GM12878 (cell line): Measurements from ENCODE around the gene IGIP. TPM values are rescaled to one million over a fixed set of nuclear protein-coding genes. Genes with fewer than 3 reads are reported as not detected.

ENCODE experiments used
- ATAC-seq: fragments of 200-7000 bp; cut with Tn5 transposase; 3 replicates; pipeline ENCODE4 v1.9.1; 2020; ENCODE audit warnings: mild to moderate bottlenecking, moderate library complexity
- BruUV-seq: library from RNA; stranded (reverse); fragments of 400-500 nt; replicated peaks from 2 replicates; lab custom pipeline; 2021; lab: Mats Ljungman, UMichigan
- CTCF ChIA-PET: fragments of 300-600 bp; sonication (Branson Sonifier 250); formaldehyde crosslinking; extraction: SDS; loops from one replicate; lab custom pipeline; 2021; ENCODE audit warnings: inconsistent platforms; lab: Yijun Ruan, JAX
- POLR2A ChIA-PET: fragments of 350-600 bp; formaldehyde crosslinking; extraction: SDS; loops from one replicate; lab custom pipeline; 2021; ENCODE audit warnings: inconsistent platforms; lab: Charles Lee
- RAD21 ChIA-PET: fragments of 300-600 bp; sonication (Branson Sonifier 250); formaldehyde crosslinking; loops from one replicate; lab custom pipeline; 2023; ENCODE audit warnings: antibody characterized with exemption; ENCODE audit not compliant: unreplicated experiment; lab: Charles Lee
- SMC1A ChIA-PET: fragments of 300-600 bp; sonication (Branson Sonifier 250); formaldehyde crosslinking; loops from one replicate; lab custom pipeline; 2023; ENCODE audit not compliant: unreplicated experiment, uncharacterized antibody; lab: Charles Lee
- DNase-seq: peaks from one replicate; pipeline ENCODE4 v3.0.0-alpha.2; 2011; ENCODE audit warnings: low read depth, low spot score
- FAIRE-seq: peaks from 3 replicates; lab custom pipeline; 2011; peaks lifted over from hg19 to GRCh38; lab: Jason Lieb, UNC
- H2AFZ ChIP-seq: 2 replicates; pipeline ENCODE4 v1.6.0; 2011; ENCODE audit warnings: low read depth, low read length, control low read depth; ENCODE audit not compliant: control insufficient read depth
- H3K27ac ChIP-seq: 2 replicates; pipeline ENCODE4 v1.5.1; 2011; ENCODE audit warnings: control low read depth; ENCODE audit not compliant: control insufficient read depth, insufficient read depth
- H3K27me3 ChIP-seq, 2 experiments: replicated peaks in 1 of 2; 2 replicates each; pipeline versions ENCODE4 v1.6.0 to v1.6.1; 2011; ENCODE audit warnings: low read length in 1 of 2; ENCODE audit not compliant: control insufficient read depth in 2 of 2, insufficient read depth in 2 of 2
- H3K36me3 ChIP-seq, 2 experiments: 2 replicates each; pipeline ENCODE4 v1.5.1; 2011; ENCODE audit warnings: low read length in 1 of 2; ENCODE audit not compliant: control insufficient read depth in 2 of 2, insufficient read depth in 2 of 2
- H3K4me1 ChIP-seq: 2 replicates; pipeline ENCODE4 v1.6.1; 2011; ENCODE audit warnings: mild to moderate bottlenecking, low read length, moderate library complexity, mixed read lengths; ENCODE audit not compliant: control insufficient read depth, insufficient read depth
- H3K4me2 ChIP-seq: 2 replicates; pipeline ENCODE4 v1.6.0; 2011; ENCODE audit warnings: control low read depth; ENCODE audit not compliant: control insufficient read depth, insufficient read depth
- H3K4me3 ChIP-seq: fragments of 200-600 bp; sonication (generic); 2 replicates; pipeline ENCODE4 v1.5.1; 2016
- H3K79me2 ChIP-seq: 2 replicates; pipeline ENCODE4 v1.6.0; 2011; ENCODE audit warnings: low read length; ENCODE audit not compliant: control insufficient read depth, insufficient read depth
- H3K9ac ChIP-seq: 2 replicates; pipeline ENCODE4 v1.8.0; 2011; ENCODE audit warnings: low read length, control low read depth, mixed read lengths; ENCODE audit not compliant: control insufficient read depth, insufficient read depth
- H3K9me3 ChIP-seq: replicated peaks from 3 replicates; pipeline ENCODE4 v1.5.1; 2011; ENCODE audit warnings: mild to moderate bottlenecking, low read length; ENCODE audit not compliant: control insufficient read depth, insufficient read depth
- H4K20me1 ChIP-seq: 2 replicates; pipeline ENCODE4 v1.6.0; 2011; ENCODE audit not compliant: control insufficient read depth, insufficient read depth
- BACH1 ChIP-seq: fragments of 450-650 bp; IDR thresholded peaks from 2 replicates; pipeline ENCODE4 v1.6.1; 2017; ENCODE audit warnings: mild to moderate bottlenecking, borderline replicate concordance
- BCL3 ChIP-seq: IDR thresholded peaks from 2 replicates; pipeline ENCODE4 v1.6.1; 2011; ENCODE audit warnings: borderline replicate concordance, low read depth, mild to moderate bottlenecking, moderate library complexity, low read length; ENCODE audit not compliant: insufficient read depth, poor library complexity, severe bottlenecking
- E2F8 ChIP-seq: fragments of 450-650 bp; IDR thresholded peaks from 2 replicates; pipeline ENCODE4 v1.6.1; 2018; ENCODE audit warnings: mild to moderate bottlenecking, low read depth, moderate library complexity; ENCODE audit not compliant: partially characterized antibody
- RBBP5 ChIP-seq: fragments of 200-600 bp; sonication (generic); conservative IDR thresholded peaks from 2 replicates; pipeline ENCODE4 v1.6.1; 2016
- SMAD5 ChIP-seq: IDR thresholded peaks from 2 replicates; pipeline ENCODE4 v1.6.1; 2016; ENCODE audit warnings: antibody characterized with exemption, low read depth
- ZBED1 ChIP-seq: IDR thresholded peaks from 2 replicates; pipeline ENCODE4 v1.6.1; 2016; ENCODE audit warnings: borderline replicate concordance
- WGBS: methylation state at CpG from one replicate; pipeline ENCODE4 v1.1.6; 2016; ENCODE audit warnings: low lambda C conversion rate; ENCODE audit not compliant: insufficient replicate concordance, insufficient coverage; ENCODE audit errors: missing lambda C conversion rate; 5-methylcytosine and 5-hydroxymethylcytosine counted together
- in situ Hi-C: fragments of 300-500 bp; cut with MboI; formaldehyde crosslinking; loops from 9 replicates; pipeline ENCODE4 v1.14.3; 2018; ENCODE audit warnings: mixed read lengths
- intact Hi-C: fragments of 100-400 bp; cut with micrococcal nuclease; formaldehyde crosslinking; loops from one replicate; pipeline ENCODE4 v1.14.2; 2022; ENCODE audit not compliant: unreplicated experiment
- polyA plus RNA-seq, 11 experiments: library from polyadenylated mRNA; depleted of rRNA in 4 of 11; unstranded in 6 of 11; stranded (reverse) in 5 of 11; fragments of >200 nt; fragmentation: Nextera tagmentation in 4 of 11; fragmentation: Illumina TruSeq in 1 of 11; extraction: Ambion mirVana in 4 of 11; extraction: Trizol in 1 of 11; gene quantifications; 1 replicate in 1 of 11; 2 replicates in 10 of 11; pipeline versions ENCODE4 v1.2.1 to v1.2.3, GENCODE V29; 2011 to 2016; ENCODE audit warnings: inconsistent platforms in 2 of 11, missing spikeins in 2 of 11, low read depth in 1 of 11
- total RNA-seq, 4 experiments: library from RNA; depleted of rRNA in 3 of 4; stranded (reverse); fragments of >200 nt in 3 of 4; fragmentation: Illumina TruSeq in 1 of 4; extraction: Trizol in 1 of 4; gene quantifications; 2 replicates each; pipeline versions ENCODE4 v1.2.1 to v1.2.3, GENCODE V29; 2013 to 2021

The IGIP gene
- total and polyA plus RNA-seq, 10 of the 15 experiments (the other 5 are each of a cell fraction or from before 2014, with no cell fraction given), result 0.58 to 3.3 (median 1.9) TPM

GRCh38 chr5:140090251-140090650 is 35.5 kb upstream of the IGIP start (continued):
- TF ChIP-seq E2F8 (no peak), SMAD5 (no peak), BACH1 (no peak), RBBP5 (no peak), ZBED1 (no peak)

- Histone ChIP-seq H2AFZ (no peak overlapping the region), H3K9ac (no peak overlapping the region), H3K4me1 (no peaks in the 10 kb centered on the region), H3K36me3 (no peaks in the 10 kb centered on the region), H3K4me2 (no peak overlapping the region), H3K27me3 (no peaks in the 10 kb centered on the region; a peak in 1 of 4 replicates), H3K27ac (no peak overlapping the region), H4K20me1 (no peaks in the 10 kb centered on the region), H3K4me3 (no peak overlapping the region), H3K79me2 (no peaks in the 10 kb centered on the region)
- ChIA-PET SMC1A (interaction anchor here (0.7 to 1.1 kb wide), 2 partner anchors 14 to 30 kb away, joined by 3 to 4 read pairs; no protein-coding TSS in a partner anchor), RAD21 (no interaction called here), POLR2A (interaction anchor here (0.5 kb wide), 1 partner anchor 46 kb away, joined by 3 read pairs; no protein-coding TSS in a partner anchor), CTCF (interaction anchor here (0.7 to 1.5 kb wide), 4 partner anchors 12 to 73 kb away, joined by 3 to 5 read pairs (median 3); no protein-coding TSS in a partner anchor)
- no TSS peak for BruUV-seq
- FAIRE-seq (no peak), ATAC-seq (no peak; the same call in 2 of the 3 replicates), DNase-seq (no peak)
- in situ Hi-C loops, result no loop called here
- WGBS, result 0% methylated on average over 1 of the region's 1 CpG
- no peak for TF ChIP-seq BCL3
- TF ChIP-seq, all 136 proteins: peak for 0
- intact Hi-C loops, result no loop called here
- peaks cover 8% of the 10 kb centered on the region for H3K9me3 ChIP-seq
Observed at GRCh38 chr5:140093179-140093578, 32.6 kb upstream of the IGIP start.
